Activated naive CD4-positive, alpha-beta T cell (primary cell): ENCODE measurements around the gene SMARCC1.

ENCODE experiments used
- DNase-seq, 4 experiments: peaks; one replicate each; lab custom pipeline; 2025; lab: John Stamatoyannopoulos, UW

Gene SMARCC1

GRCh38 chr3:47701388-47701787 lies 80.3 kb downstream of the SMARCC1 start:
- no peak for DNase-seq

DNA sequence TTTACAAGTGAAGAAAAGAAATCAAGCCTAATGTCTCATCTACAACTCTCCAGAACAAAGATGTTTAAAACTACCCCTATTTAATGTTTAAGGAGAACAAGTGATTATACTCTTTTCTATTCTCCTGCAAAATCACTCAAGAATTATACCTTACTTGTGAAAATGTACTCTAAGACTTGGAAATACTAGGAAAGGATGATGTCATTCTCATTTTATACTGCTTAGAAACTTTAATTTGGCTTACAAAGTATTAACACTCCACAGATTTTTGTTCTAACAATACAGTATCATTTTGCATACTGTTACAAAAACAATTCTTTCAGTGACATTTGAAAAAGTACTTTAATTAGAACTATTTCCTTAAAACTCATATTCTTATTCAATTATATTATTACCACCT lies 89.5 kb downstream of the SMARCC1 start:
- DNase-seq, result no peak

GRCh38 chr3:47688488-47688887 lies 93.2 kb downstream of the SMARCC1 start:
- DNase-seq, result no peak

DNA sequence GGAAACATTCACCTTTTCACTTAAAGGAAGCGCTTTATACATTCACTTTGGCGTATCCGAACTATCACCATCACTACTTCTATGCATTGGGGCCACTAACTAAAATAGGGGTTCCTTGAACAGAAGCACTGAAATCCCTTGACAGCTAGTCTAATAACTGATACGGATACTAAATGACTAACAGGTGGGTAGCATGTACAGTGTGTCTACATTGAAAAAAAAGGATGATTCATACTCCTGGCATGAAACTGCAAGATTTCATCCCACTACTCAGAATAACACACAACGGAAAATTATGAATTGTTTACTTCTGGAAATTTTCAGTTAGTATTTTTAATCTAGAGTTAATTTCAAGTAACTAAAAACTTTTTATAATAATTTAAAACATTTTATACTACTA lies 96.7 kb downstream of the SMARCC1 start:
- DNase-seq, result no peak

DNA sequence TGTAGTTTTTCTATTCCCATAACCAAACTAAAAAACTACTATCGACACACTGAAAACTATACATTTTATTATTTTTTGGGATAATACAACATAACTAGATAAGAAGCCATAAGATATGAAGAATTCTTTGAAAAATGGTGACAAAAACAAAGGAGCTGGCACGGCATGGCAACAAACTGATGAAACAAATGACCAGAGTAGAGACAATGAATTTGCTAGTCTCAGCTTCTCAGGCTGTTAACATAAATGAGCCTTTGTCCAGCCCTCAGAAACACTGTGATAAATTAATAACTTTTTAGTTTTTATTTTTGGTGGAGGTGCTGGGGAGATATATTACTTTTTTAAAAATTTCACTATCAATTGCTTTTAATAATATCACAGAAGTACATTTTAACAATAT lies 100.7 kb downstream of the SMARCC1 start:
- DNase-seq, result no peak

DNA sequence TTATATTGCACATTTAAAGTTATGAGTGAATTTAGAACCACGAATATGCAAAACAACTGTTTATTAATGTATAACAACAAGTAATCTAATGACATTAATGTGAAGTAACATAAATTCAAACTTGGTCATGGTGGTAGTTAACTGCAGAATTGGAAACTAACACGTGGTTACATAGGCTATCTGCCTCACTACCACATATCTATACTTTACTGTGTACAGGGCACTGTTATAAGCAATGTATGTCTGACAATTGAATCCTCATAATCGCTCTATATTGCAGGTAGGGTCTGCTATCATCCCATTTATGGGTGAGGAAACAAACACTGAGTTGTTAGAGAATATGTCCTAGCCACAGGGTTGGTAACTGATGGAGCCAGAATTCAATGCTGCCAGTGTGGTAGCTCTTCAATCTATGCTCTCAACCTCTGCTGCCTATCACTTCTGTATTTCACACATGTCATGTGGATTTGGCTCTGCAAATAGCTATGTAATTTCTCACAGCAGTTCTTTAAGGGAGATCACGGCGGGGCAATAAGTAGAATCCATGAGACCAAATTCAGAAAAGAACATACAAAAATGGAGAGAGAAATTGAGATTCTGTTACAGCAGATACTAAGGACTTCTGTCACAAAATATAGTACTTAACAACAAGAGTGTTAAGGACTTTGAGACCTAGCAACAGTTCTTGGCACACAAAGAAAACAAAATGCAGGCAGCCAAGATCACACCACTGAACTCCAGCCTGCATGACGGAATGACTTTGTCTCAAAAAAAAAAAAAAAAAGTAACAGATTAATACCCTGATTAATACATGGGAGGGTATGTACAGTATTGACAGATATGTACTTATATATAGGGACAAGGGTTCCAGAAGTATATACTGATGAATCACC lies 103.0 kb downstream of the SMARCC1 start:
- DNase-seq, result no peak

- no peak for DNase-seq
Observed at GRCh38 chr3:47669026-47669749, 112.5 kb downstream of the SMARCC1 start.

DNA sequence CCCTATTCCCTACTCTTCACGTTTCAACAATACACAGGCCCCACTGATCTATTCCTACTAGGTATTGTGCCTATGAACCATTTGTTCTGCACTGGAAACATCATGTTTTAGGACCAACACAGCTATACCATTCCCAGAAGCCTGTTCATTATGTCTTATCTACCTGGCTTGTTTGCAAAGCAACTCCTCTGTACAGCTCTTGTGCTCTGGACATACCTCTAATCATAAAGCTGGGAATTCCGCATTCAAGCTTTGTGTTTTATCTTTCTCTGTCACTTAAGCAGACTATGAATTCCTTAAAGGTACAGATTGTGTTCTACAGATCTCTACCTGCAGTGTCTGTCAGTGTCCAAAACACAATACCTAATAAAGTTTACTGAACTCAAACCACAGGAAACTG lies 115.6 kb downstream of the SMARCC1 start:
- DNase-seq, result no peak

- no peak for DNase-seq
Observed at GRCh38 chr3:47664519-47664918, 117.2 kb downstream of the SMARCC1 start.

- DNase-seq, result no peak
Observed at GRCh38 chr3:47663630-47664240, 118.0 kb downstream of the SMARCC1 start.

- DNase-seq, result no peak
Observed at GRCh38 chr3:47661121-47661752, 120.5 kb downstream of the SMARCC1 start.

DNA sequence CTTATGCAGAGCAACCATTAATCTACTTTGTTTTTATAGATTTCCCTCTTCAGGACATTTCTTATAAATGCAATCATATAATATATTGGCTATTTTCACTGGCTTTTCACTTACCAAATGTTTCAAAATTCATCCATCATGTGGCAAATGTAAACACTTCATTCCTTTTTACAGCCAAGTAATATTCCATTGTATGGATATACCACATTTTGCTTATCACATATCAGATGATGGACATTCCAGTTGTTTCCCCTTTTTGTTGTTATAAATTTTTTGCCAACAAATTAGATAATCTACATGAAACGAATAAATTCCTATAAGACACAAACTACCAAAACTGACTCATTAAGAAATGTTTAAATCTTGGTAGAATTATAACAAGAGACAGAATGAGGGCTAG lies 123.2 kb downstream of the SMARCC1 start:
- DNase-seq, result no peak

- no peak for DNase-seq
Observed at GRCh38 chr3:47652142-47652541, 129.6 kb downstream of the SMARCC1 start.

GRCh38 chr3:47650294-47650693 lies 131.4 kb downstream of the SMARCC1 start:
- DNase-seq, result no peak

- DNase-seq, result no peak
Observed at GRCh38 chr3:47647550-47647949, 134.1 kb downstream of the SMARCC1 start.

DNA sequence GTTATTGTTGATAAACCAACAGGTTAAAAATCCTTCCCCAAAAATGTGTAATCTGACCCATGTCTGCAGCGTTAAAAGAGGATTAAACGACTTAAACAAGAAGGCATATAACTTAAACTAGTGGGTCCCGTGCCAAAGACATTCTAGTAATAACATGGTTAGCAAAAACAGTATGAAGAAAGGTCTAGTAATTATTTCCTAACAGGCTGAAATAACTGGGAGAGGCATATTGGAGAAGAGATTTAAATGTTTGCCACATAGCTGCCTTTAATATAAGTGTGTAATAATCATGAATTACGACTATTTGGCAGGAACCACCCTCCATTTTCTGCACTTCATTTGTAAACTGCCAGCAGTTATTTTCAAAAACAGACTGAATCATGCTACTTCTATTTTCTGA lies 135.3 kb downstream of the SMARCC1 start:
- DNase-seq, result no peak

DNA sequence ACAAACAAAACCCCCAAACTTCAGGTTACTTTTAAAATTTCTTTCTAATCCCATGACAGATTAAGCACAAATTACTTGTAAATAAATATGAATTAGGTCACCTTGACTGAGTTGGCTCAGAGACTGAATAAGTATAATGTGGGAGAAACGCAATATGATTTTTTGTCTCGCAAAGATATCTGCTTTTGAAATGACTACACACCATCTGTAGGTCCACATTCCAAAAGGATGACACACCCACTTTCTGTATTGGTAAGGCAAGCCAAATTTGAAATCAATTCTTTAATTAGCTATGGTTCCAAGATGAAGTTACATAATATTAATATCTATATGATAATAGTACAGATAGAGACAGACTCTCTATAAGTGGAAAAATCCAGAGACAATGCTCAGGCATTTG lies 136.1 kb downstream of the SMARCC1 start:
- DNase-seq, result no peak

DNA sequence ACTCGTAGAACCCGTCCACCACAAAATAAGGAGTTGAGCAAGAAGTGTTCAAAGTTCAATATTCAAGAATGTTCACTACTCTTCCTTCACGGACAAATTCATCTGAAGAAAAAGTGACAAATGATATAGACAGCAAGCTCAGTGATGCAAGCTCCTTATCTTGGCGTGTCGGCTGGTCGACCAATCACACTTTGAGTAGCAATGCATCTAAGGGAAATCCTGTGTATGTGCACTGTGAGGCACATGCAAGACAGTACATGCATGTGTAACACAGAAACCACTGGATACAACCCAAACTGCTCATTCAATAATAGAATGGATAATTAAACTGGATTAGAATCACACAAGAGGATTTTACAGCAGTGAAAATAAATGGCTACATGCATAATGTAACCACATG lies 138.6 kb downstream of the SMARCC1 start:
- DNase-seq, result no peak

DNA sequence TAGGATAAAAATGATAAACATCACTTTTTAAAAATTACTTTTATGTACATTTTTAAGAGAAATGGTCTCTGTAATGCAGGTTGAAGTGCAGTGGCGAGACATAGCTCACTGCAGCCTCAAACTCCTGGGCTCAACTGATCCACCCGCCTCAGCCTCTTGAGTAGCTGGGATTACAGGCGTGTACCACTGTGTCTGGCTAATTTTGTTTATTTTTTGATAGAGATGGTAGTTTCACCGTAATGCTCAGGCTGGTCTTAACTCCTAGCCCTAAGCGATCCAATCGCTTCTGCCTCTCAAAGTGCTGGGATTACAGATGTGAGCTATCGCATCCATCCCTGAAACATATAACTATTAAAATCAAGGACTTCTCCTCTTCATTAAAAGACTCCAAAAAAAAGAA lies 140.0 kb downstream of the SMARCC1 start:
- no peak for DNase-seq

DNA sequence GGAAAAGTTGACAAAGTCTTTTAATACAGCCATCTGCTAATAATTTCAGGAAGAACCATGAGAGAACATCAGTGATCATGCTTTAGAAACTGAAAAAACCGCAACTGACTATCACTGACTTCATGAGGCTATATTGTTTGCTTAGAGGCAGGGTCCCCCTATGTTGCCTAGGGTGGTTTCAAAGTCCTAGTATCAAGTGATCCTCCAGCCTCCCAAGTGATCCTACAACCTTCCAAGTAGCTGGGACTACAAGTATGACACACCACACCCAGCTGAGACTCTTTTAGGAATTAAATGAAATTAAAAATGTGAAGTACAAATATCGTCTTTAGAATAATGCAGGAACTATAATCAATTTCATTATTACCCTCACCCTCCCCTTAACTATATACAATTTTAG lies 144.8 kb downstream of the SMARCC1 start:
- DNase-seq, result no peak

GRCh38 chr3:47636225-47636624 lies 145.5 kb downstream of the SMARCC1 start:
- DNase-seq, result no peak

DNA sequence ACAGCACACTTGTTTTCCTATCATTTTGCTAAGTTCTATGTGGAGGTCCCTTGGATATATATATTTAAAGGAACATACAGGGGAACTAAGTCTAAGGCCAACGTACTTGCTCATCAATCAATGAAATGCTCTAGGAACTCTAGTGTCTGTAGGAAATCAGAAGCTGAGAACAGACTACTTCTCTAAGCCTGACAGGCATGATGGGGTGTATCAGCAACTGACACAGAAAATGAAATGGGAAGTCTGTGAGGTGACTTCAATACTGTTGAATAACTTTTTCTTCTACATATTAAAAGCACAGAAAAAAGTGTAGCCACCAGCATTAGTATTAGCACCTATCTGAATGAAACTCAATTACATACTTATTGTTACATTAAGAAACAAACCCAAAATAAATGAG lies 146.2 kb downstream of the SMARCC1 start:
- DNase-seq, result no peak

DNA sequence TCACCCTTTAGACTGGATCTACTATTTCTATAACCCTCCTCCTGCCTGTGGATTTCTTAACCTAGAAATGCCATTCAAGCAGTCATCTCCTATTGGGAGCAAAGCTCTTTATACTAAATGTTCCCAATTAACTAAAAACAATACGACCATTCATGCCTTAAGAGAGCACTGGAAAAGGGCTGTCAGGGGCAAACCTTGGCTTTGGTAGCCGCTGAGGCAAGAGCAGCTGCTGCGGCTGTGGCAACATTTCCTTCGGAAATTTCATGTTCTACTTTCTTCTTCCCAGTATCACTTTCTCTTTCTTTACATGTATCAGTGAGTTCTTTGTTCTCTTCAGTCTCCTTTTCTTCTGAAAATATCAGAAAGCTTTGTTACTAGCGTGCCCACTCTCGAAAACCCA lies 146.7 kb downstream of the SMARCC1 start:
- no peak for DNase-seq
